Mesothelial cell of epicardium (in vitro differentiated cells): ENCODE results near the gene ARHGAP40. TPM values are rescaled to one million over a fixed set of nuclear protein-coding genes. Genes with fewer than 3 reads are reported as not detected.

Experiments
- DNase-seq, 2 experiments: peaks; one replicate each; pipeline ENCODE4 v3.0.0; 2021; ENCODE audit warnings: low spot score in 2 of 2; ENCODE audit not compliant: unreplicated experiment in 2 of 2
- H3K27ac Mint-ChIP-seq: 2 replicates; pipeline ENCODE4 v1.8.0; 2021; ENCODE audit warnings: mixed read lengths
- H3K27me3 Mint-ChIP-seq: 2 replicates; pipeline ENCODE4 v1.8.0; 2021; ENCODE audit warnings: low read depth, mixed read lengths
- H3K36me3 Mint-ChIP-seq: 2 replicates; pipeline ENCODE4 v1.8.0; 2021; ENCODE audit warnings: mixed read lengths
- H3K4me1 Mint-ChIP-seq: 2 replicates; pipeline ENCODE4 v1.8.0; 2021; ENCODE audit warnings: mixed read lengths
- H3K4me3 Mint-ChIP-seq: 2 replicates; pipeline ENCODE4 v1.8.0; 2021; ENCODE audit warnings: mild to moderate bottlenecking, moderate library complexity, mixed read lengths
- H3K9me3 Mint-ChIP-seq: 2 replicates; pipeline ENCODE4 v1.8.0; 2021; ENCODE audit warnings: mixed read lengths
- total RNA-seq: library from RNA; stranded (reverse); gene quantifications from 3 replicates; pipeline ENCODE4 v1.2.1, GENCODE V29; 2021
- TF ChIP-seq, protein P1 (sequence below): fragments of 200-600 bp; sonication (generic); IDR thresholded peaks from one replicate; pipeline ENCODE4 v1.5.0; 2021; ENCODE audit warnings: antibody characterized with exemption; ENCODE audit not compliant: unreplicated experiment

ARHGAP40 gene
- total RNA-seq, 1 donor from 2014 or later = 0.45 TPM

DNA sequence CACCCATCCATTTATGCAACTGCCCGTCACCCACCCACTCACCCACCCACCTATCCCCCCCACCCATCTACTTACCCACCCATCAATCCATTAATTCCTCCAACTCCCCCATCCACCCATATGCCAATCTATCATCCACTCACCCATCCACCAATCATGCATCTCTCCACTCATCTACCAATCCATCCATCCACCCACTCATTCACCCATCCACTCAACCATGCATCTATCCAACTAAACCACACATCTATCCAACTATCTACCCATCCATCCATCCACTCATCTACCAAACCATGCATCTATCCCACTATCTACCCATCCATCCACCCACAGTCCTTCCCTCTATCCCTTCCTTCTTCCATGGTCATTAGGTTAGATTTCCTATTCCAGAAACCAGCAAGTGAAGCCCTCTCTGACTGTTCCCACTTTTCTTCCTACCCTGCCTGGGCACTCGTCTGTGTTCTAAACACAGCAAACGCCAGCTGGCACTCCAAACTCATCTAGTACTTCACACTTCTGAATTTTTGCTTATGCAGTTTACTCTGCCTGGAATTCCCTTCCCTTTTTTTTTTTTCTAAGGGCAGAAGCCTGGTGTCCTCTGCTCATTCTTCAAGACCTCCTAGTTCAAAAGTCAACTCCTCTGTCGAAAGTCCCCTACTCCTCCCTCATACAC, 43.1 kb downstream of the ARHGAP40 start:
- H3K27me3 Mint-ChIP-seq = peaks cover 49% of the 10 kb centered on the region
- H3K36me3 Mint-ChIP-seq = no peaks in the 10 kb centered on the region
- TF ChIP-seq, protein P1, sequence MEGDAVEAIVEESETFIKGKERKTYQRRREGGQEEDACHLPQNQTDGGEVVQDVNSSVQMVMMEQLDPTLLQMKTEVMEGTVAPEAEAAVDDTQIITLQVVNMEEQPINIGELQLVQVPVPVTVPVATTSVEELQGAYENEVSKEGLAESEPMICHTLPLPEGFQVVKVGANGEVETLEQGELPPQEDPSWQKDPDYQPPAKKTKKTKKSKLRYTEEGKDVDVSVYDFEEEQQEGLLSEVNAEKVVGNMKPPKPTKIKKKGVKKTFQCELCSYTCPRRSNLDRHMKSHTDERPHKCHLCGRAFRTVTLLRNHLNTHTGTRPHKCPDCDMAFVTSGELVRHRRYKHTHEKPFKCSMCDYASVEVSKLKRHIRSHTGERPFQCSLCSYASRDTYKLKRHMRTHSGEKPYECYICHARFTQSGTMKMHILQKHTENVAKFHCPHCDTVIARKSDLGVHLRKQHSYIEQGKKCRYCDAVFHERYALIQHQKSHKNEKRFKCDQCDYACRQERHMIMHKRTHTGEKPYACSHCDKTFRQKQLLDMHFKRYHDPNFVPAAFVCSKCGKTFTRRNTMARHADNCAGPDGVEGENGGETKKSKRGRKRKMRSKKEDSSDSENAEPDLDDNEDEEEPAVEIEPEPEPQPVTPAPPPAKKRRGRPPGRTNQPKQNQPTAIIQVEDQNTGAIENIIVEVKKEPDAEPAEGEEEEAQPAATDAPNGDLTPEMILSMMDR = no peak
- H3K4me1 Mint-ChIP-seq = peaks cover 19% of the 10 kb centered on the region
- DNase-seq = no peak
- H3K4me3 Mint-ChIP-seq = no peak overlapping the region
- no peaks in the 10 kb centered on the region for H3K9me3 Mint-ChIP-seq
- H3K27ac Mint-ChIP-seq = no peak overlapping the region

DNA sequence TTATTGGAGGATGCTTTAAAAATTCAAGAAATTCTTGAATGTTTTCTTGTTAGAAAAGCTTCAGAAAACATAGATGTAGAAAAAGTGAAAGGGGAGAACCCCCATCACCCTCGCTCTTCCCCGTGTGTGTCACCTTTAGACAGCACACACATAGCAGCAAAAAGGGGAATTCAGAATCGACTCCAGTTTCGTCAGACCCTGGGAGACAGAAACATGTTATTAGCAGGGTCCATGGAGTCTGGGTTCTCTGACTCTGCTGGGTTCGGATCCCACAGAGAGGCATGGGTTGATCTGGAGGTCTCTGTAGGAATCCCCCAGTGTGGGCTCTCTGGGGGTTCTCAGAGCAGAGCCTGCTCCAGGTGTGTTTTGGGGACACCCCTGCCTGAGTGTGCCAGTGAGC, 43.7 kb downstream of the ARHGAP40 start:
- Mint-ChIP-seq H3K27ac (no peak overlapping the region), H3K4me1 (peaks cover 18% of the 10 kb centered on the region), H3K4me3 (no peak overlapping the region), H3K27me3 (peaks cover 55% of the 10 kb centered on the region), H3K36me3 (no peaks in the 10 kb centered on the region), H3K9me3 (no peaks in the 10 kb centered on the region)
- TF ChIP-seq, protein P1 = no peak
- DNase-seq = no peak

DNA sequence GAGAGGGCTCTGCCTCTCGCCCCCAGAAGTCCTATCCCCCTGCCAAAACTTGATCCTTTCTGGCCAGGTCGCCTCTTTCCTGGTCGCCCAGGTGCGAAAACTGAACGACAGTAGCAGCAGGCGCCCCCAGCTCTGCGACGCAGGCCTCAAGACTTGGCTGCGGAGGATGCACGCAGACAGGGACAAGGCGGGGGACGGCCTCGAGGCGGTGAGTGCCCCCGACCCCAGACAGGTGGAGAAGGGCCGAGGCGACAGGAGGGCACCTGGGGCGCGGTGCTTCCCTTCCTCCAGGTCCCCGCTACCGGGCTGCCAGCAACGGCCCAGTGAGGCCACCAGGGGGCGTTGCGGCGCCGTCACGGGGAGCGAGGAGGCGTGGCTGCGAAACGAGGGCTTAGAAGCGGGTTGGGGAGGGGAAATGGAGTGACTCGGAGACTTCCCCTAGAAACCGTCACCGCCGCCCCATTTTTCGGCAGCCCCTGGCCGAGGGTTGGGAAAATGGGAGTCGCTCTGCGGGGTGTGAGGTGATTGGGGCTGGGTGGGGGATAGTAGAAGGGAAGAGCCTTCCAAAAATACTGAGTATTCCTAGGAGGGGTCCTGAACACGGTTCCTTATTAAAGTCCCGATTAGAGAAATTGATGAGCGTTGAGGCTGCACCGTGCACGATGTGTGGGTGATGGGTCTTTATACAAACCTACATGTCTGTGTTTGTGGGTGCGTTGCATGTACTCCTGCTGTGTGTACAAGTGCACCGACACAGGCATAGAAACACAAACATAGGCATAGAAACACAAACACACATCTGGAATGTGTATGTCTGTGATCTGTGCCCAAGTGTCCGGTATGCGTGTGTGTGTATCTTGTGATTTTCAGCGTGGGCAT, 44.6 kb downstream of the ARHGAP40 start:
- Mint-ChIP-seq H3K4me3 (peak overlapping the region; percentile 62), H3K9me3 (no peaks in the 10 kb centered on the region), H3K27me3 (peaks cover 55% of the 10 kb centered on the region), H3K27ac (no peak overlapping the region), H3K36me3 (no peaks in the 10 kb centered on the region), H3K4me1 (peaks cover 10% of the 10 kb centered on the region)
- TF ChIP-seq, protein P1 = peak; percentile 92
- DNase-seq = peak; percentile 78 to 92

DNA sequence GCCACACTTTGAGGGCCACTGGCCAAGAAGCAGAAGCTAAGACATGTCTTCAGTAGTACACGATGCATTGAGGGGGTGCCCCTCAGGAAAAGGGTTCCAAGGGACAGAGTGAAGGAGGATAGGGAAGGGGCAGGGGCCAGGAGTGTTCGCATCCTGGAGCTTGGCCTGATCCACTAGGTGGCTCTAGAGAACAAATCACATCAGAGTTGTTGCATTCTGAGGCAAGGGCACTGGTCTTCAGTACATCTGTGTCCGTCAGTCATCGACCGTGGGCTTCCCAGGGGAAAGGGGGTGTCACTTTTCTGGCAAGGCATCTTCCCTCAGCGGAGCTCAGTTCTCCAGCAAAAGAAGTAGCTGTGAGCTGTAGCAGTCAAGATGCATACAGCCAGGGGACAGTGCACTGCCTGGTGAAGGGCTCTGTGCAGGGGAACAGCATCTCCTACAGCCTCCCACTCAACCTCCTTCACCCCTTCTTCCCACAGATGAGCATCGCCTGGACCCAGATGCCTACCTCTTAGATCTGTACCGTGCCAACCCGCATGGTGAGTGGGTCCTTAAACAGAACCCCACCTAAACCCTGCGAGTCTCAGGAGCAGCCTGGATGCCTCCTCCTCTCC, 47.8 kb downstream of the ARHGAP40 start:
- Mint-ChIP-seq H3K36me3 (no peaks in the 10 kb centered on the region), H3K4me1 (peaks cover 3% of the 10 kb centered on the region), H3K27ac (no peak overlapping the region), H3K27me3 (peaks cover 60% of the 10 kb centered on the region), H3K9me3 (peaks cover 4% of the 10 kb centered on the region), H3K4me3 (no peak overlapping the region)
- DNase-seq = no peak
- TF ChIP-seq, protein P1 = no peak

DNA sequence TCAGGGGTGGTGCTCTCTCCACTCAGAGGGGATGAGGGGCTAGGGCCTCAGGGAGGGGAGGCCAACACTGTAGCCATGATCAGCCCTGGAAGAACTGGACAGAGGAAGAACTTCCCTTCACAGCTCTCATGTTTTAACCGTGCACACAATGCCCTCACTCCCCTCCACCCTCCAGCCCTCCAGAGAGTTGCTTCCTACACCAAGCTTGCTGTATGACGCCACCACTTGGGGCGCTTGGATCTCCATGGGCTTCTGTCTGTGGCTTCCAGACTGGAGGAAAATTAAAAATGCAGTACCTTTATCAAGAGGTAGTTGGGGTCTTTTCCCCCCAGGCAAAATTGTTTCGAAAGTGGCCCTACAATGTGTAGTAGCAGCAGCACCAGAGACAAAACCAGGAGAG, 48.4 kb downstream of the ARHGAP40 start:
- H3K27ac Mint-ChIP-seq = no peak overlapping the region
- peaks cover 3% of the 10 kb centered on the region for H3K4me1 Mint-ChIP-seq
- peaks cover 61% of the 10 kb centered on the region for H3K27me3 Mint-ChIP-seq
- H3K9me3 Mint-ChIP-seq = peaks cover 4% of the 10 kb centered on the region
- TF ChIP-seq, protein P1 = no peak
- no peak for DNase-seq
- no peaks in the 10 kb centered on the region for H3K36me3 Mint-ChIP-seq
- H3K4me3 Mint-ChIP-seq = no peak overlapping the region
